GM19324 (cell line): Measurements from ENCODE around the gene ANXA10.

Experiments
- ATAC-seq: cut with Tn5 transposase; IDR thresholded peaks from one replicate; pipeline ENCODE4 v1.9.1; 2021; ENCODE audit warnings: mild to moderate bottlenecking, moderate library complexity; ENCODE audit not compliant: unreplicated experiment, low FRiP score

ANXA10 gene

DNA sequence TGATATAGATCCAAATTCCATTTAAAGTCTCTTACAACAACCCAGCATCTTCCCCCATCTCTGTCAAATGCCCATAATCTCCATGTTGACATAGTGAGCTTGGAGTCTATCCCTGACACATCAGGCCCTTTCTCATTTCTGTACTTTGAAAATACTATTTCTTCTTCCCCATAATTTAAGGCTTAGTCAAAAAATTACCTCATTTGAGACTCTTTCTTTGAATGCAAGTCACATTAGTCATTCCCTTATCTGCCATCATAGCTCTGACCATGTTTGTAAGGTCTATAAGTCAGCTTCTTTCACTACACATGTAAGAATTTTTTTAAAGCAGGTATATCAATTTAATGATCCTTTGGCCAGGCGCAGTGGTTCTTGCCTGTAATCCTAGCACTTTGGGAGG, 126.3 kb downstream of the ANXA10 start:
- ATAC-seq = no peak

DNA sequence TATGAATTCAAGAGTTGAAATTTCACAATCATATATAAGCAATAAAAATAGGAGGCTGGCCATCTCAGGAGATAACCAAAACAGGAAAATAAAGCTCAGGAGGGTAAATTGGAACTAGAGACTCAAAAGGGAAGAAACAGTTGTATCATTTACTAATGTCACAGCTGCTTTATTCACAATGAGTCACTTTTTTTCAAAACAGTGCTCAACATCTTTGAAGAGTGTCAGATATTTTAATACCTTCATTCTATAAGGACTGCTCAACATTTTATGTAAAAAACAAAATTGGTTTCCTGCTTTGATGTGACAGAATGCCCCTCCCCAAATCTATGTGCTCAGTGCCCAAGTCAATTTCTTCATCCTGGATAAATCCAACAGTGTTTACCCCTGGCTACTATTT, 128.6 kb downstream of the ANXA10 start:
- no peak for ATAC-seq

DNA sequence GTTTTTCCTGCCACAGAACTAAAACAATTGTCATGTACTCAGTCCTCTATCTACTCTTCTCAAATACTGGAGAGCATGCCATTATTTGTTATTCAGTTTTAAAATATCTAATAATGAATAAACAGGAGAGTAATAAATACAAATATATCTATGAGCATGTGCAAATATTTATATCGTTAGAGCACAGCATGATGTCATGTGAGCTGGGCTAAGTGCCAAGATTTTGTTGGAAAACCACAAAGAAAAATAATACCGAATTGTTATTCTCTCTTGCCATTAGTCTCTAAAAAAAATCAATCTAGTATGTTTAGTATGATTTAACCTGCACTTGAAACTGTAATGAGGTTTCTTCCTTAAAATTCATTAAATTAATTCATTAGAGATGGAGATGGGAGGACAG, 129.0 kb downstream of the ANXA10 start:
- ATAC-seq = no peak
